VCaP (cell line): ENCODE measurements around the gene AMN.

ENCODE experiments used
- H3K27ac ChIP-seq: fragments of 450-650 bp; 2 replicates; pipeline ENCODE4 v1.5.1; 2017
- TF ChIP-seq, protein P1 (sequence below): fragments of 450-650 bp; conservative IDR thresholded peaks from 2 replicates; pipeline ENCODE4 v1.5.1; 2017; ENCODE audit warnings: mild to moderate bottlenecking, moderate library complexity

Gene AMN

DNA sequence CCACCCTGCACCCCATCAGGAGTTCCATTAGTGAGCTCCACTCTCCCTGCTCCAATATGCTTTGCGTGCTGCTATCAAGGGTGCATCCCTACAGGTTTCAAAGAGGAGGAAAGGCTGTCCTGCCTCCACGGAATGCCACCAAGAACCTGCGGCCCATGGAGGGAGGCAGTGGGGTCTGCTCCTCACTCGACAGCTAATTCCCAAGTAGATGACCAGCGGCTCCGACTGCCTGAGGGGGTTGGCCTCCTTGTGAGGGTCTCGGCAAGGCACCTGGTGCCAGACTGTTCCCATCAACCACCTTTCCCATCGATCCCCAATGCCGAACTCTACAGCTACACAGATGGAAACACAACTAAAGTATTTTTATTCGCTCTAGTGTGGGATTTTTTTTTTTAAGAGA, 36.0 kb downstream of the AMN start:
- no peak overlapping the region for H3K27ac ChIP-seq
- TF ChIP-seq, protein P1, sequence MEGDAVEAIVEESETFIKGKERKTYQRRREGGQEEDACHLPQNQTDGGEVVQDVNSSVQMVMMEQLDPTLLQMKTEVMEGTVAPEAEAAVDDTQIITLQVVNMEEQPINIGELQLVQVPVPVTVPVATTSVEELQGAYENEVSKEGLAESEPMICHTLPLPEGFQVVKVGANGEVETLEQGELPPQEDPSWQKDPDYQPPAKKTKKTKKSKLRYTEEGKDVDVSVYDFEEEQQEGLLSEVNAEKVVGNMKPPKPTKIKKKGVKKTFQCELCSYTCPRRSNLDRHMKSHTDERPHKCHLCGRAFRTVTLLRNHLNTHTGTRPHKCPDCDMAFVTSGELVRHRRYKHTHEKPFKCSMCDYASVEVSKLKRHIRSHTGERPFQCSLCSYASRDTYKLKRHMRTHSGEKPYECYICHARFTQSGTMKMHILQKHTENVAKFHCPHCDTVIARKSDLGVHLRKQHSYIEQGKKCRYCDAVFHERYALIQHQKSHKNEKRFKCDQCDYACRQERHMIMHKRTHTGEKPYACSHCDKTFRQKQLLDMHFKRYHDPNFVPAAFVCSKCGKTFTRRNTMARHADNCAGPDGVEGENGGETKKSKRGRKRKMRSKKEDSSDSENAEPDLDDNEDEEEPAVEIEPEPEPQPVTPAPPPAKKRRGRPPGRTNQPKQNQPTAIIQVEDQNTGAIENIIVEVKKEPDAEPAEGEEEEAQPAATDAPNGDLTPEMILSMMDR, result no peak

DNA sequence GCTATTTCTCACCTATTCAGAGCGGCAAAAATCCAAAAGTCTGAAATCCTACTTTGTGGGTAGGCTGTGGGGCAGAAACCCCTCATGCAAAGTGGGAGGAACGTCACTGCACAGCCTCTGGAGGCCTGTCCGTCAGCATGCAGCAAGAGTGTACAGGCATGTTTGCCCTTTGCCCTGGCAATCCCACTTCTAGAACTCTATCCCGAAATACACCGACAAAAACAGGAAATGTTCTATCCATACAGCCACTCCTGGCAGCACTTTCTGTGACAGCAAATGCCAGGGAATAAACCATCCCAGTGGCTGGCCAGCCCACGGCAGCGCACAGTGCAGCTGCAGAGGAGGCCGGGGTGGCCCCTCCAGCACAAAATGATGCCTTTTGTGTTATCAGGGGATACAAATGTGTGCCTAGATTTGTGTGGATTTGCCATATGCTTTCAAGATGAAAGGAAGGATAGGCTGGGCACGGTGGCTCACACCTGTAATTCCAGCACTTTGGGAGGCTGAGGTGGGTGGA, 39.7 kb downstream of the AMN start:
- TF ChIP-seq, protein P1, result no peak

DNA sequence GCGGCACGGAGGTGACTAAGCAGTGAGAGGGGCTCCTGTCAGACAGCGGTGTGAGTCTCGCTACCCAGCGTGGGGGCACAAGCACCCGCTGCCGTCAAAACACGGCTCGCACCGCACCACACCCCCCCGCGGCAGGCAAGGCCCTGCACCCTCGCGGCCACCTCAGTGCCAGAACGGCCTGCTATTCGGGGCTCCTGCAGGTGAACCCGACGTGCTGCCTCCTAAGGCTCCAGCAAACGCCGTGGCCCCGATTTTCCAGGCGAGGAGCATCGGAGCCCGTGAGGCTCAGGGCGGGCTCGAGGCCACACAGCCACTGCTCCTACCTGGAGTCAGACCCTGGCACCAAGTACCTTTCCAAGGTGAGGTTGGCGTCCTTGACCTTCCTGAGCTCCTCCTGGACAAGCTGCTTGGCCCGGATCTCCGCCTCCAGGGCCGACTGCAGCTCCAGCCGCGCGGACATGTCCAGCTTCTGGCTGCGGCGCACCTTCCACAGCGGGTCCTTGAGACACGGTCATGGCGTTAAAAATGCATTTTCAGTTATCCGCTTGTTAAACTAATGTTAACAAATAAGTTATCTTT, 41.8 kb downstream of the AMN start:
- H3K27ac ChIP-seq, result peak overlapping the region; percentile 70
- TF ChIP-seq, protein P1, result no peak

More for the DNA sequence above, 39.7 kb downstream of the AMN start:
- H3K27ac ChIP-seq, result no peak overlapping the region

DNA sequence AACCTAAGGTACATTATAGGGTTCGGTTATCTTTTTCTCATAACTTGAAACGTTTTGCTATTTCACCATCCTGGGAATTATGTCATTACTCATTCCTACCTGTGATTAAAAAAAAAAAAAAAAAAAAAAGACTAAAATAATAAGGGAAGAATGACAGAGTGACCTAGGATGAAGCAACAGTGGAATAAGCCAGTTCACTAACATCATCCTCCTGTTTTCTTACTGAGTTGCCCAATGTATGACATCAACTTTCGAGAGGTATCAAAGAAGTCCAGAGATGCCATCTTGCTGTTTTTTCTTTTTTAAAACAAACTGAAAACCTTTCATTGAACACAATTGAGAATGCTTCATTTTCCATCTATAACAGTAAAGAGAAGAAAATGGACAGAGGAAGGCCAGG, 42.8 kb downstream of the AMN start:
- no peak overlapping the region for H3K27ac ChIP-seq
- TF ChIP-seq, protein P1, result no peak

DNA sequence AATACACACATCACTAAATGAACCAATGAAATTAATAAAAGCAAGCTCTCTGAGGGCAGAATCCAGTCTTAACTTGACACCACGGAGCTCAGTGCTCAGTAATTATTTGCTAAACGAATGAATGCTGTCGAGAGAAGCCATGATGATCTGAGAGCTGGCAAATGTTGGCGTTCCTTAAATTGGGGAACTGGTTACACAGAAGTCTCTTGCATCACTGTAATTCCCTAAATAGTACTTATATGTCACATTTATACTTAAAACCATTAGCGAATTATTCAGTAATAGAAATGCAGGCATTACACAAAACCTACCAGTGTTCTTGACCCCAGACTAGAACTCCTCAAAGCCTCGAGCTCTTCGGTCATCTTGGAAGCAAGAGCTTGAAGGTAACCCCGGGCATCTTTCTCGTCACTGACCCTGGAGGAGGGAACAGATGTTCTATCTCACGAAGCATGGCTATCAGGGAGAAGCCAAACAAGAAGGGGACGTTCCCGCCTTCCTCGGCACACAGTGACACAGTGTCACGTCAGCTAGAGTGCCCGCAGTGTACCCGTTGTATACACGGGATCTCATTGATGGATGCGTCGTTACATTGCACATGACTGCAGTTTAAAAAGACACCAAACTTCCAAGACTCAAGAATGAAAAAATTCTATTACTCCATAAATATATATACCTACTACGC, 43.6 kb downstream of the AMN start:
- TF ChIP-seq, protein P1, result no peak
- no peak overlapping the region for H3K27ac ChIP-seq

DNA sequence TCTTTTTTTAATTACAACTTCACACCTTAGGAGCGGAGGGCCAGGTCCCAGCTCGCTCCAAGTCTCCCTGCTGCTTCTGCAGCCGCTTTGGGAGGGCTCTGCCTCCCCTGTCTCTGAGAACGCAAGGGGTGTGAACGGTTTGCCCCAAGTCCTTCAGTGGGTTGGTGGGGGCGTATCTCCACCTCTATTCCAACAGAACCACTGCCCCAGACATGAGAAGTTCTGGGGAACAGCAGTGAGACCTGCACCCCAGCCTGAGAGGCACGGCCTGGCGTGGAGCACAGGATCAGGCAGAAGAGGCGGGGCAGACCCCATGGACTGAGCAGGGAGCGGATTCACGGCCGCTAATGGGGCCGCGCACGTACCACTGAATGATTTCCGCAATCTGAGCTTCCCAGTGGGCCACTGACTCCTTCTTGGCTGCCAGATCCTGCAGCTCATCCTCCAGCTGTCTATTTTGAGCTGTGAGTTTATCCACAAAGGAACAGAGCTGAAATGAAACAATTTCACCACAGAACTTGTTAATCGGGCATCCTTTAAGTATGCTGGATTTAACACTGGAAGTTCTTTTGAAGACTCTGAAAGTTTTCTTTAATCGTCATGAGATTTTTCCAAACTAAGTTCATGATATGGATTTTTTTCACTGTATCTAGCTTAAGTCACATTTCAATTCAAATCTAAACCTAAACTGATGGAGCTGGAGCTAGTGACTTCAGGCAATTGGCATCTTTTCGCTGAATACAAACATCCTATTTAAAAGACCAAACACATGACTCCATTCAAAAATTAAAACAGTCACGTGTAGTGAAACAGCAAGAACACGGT, 44.4 kb downstream of the AMN start:
- TF ChIP-seq, protein P1, result no peak
- H3K27ac ChIP-seq, result no peak overlapping the region

DNA sequence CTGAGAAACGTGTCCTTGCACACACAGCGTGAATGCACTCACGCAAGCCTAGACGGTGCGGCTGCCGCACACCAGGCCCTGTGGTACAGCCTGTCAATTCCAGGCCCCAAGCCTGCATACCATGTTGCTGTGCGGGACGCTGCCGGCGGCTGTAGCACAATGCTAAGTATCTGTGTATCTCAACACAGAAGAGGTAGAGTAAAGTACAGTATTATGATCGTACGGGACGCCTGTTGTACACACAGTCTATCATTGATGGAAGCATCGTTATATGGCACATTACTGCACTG, 45.0 kb downstream of the AMN start:
- TF ChIP-seq, protein P1, result no peak
- H3K27ac ChIP-seq, result no peak overlapping the region
